T-helper 2 cell treated with Interferon-gamma antibody and Interleukin-4, amounts not matched to agents 5 μg/mL and 100 μg/mL, for 36 hours (primary cell): Measurements from ENCODE around the gene NKX6-2.
"Not testable (repeated sequence)": the region's sequence is repeated elsewhere in the genome, so short reads cannot be mapped to it uniquely, and the experiment has no call there.

Experiments
- DNase-seq: peaks from one replicate; pipeline ENCODE4 v3.0.0; 2021; ENCODE audit warnings: low spot score
- H3K27ac Mint-ChIP-seq: one replicate; pipeline ENCODE4 v1.8.0; 2021; ENCODE audit warnings: mild to moderate bottlenecking, mixed read lengths
- H3K27me3 Mint-ChIP-seq: one replicate; pipeline ENCODE4 v1.8.0; 2021; ENCODE audit warnings: low read depth, mixed read lengths
- H3K36me3 Mint-ChIP-seq: one replicate; pipeline ENCODE4 v1.8.0; 2021; ENCODE audit warnings: low read depth, mixed read lengths
- H3K4me1 Mint-ChIP-seq: one replicate; pipeline ENCODE4 v1.8.0; 2021; ENCODE audit warnings: low read depth, mixed read lengths
- H3K4me3 Mint-ChIP-seq: one replicate; pipeline ENCODE4 v1.8.0; 2022; ENCODE audit warnings: mild to moderate bottlenecking, moderate library complexity, mixed read lengths
- H3K9me3 Mint-ChIP-seq: one replicate; pipeline ENCODE4 v1.8.0; 2021; ENCODE audit warnings: mixed read lengths

NKX6-2 gene

DNA sequence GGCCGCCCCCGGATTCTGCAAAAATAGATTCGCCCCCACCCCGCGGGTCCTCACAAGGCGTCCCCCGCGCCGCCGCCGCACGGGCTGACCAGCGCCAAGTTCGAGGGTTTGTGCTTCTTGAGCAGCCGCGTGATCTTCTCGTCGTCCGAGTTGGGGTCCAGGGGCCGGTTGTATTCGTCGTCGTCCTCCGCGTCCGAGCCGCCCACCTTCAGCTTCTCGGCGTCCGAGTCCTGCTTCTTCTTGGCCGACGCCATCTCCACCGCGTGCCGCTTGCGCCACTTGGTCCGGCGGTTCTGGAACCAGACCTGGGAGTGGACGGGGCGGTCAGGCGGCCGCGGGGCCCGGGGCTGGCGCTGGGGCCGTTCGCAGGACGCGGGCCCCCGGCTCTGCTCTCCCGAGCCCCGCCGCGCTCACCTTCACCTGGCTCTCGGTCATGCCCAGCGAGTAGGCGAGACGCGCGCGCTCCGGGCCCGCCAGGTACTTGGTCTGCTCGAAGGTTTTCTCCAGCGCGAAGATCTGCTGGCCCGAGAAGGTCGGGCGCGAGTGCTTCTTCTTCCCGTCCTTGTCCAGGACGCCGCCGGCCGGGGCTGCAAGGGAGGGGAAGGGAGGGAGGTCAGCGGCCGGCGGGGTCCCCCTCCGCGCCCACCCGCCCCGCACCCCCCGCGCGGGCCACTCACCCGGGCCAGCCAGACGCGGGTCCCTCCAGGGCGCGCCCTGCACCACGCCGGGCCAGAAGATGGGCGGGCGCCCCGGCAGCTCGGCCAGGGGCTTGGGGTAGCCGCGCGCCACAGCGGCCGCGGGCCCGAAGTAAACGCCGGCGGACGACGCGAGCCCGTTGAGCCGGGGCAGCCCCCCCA lies 853 bp downstream of the NKX6-2 start:
- Mint-ChIP-seq H3K4me1 (no peaks in the 10 kb centered on the region), H3K27ac (no peak overlapping the region), H3K36me3 (peaks cover 7% of the 10 kb centered on the region), H3K4me3 (no peak overlapping the region), H3K27me3 (peaks cover 25% of the 10 kb centered on the region), H3K9me3 (no peaks in the 10 kb centered on the region)
- no peak for DNase-seq

DNA sequence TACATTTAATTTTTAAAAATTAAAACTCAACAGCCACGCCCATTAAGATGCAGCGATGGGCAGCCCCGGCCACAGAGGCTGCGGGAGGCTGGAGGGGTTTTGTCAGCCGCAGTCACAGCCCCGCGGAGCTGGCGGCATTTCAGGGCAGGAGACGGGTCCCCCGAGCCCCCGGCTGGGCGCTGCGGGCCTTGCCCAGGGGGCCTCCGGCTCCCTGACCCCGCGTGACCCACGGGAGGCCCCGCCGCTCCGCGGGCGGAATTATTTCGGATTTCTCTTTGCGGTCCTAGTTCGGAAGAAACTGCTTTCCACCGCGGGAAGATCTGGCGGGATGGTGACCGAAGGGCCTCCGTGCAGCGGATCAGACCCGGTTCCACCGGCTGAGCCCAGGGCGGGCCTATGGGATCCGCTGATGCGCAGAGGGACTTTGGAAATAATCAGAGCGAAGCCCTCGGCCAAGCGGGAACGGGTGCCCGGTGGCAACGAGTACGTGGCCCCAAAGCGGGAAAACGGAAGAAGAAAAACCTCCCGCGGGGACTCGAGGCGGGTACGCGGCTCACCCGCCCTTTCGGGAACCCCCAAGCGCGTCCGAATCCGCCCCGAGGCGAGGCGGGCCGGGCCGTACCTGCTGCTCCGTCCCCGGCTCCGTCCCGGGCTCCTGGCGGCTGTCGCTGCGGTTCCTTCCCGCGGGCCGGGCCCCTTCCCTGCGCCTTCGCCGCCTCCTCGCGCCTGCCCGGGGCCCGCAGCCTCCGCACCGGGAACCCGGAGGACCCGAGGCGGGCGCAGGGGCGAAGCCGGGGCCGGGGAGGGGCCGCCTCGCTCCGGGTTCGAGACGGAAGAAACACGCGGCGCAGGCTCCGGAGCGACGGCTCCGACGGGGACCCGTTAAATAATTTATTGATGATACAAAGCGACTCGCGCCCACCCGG lies 1.7 kb downstream of the NKX6-2 start:
- H3K27ac Mint-ChIP-seq = no peak overlapping the region
- H3K4me3 Mint-ChIP-seq = no peak overlapping the region
- DNase-seq = no peak
- H3K36me3 Mint-ChIP-seq = peaks cover 7% of the 10 kb centered on the region
- H3K4me1 Mint-ChIP-seq = no peaks in the 10 kb centered on the region
- H3K9me3 Mint-ChIP-seq = no peaks in the 10 kb centered on the region
- peaks cover 21% of the 10 kb centered on the region for H3K27me3 Mint-ChIP-seq

DNA sequence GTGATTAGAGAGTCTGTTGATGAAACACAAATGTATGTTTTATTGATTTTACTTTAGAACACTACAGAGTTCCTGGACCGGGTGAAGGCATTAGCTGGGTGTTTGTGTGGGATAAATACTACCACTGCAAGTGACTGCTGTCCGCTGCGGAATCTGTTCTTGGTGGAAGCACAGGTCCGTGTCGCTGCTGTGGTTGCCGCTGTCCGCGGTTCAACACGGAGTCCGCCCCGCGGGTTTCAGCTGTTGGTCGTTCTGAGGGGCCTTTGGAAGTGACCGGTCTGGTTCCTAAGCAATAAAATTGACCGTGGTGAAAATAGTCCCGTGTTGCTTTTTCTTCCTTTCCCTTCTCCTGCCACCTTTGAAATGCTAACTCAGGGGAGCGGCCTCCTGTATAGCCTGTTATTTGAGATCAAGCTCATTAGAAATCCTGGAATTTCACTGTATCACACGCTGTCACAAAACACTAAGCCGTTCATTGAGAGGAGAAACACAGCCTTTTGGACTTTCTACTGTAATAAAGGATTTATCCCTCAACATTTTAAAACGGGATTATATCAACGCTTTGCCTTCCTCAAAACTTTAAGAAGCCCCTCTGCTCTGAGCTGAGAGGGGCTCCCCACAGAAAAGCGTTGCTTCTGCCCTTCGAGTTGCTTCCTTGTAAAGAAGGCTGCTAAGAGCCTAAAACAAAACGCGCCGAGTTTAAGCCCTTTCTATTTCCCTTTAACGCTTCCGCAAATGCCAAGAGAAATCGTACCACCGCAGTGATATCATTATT lies 2.6 kb downstream of the NKX6-2 start:
- Mint-ChIP-seq H3K36me3 (peaks cover 7% of the 10 kb centered on the region), H3K27me3 (peaks cover 18% of the 10 kb centered on the region), H3K9me3 (no peaks in the 10 kb centered on the region), H3K4me3 (no peak overlapping the region), H3K27ac (no peak overlapping the region), H3K4me1 (no peaks in the 10 kb centered on the region)
- DNase-seq = no peak

DNA sequence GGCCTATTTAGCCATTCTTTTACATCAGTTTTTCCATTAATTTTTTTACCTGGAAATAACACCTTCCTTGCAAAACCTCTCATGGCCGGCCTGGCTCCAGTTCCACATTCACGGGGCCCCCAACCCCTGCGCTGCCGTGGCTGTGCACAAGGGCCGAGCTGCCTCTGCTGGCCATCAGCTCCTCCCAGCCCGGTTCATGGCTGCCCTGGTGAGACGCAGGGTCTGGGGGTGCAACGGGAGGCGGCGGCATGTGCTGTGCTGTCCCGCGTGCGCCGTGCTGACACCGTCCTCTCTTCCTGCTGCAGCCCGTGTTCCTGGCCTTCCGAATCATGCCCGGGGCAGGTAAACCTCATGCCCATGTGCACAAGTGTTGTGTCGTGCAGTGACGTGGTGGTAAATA lies 4.4 kb downstream of the NKX6-2 start:
- no peak overlapping the region for H3K27ac Mint-ChIP-seq
- no peak overlapping the region for H3K4me3 Mint-ChIP-seq

DNA sequence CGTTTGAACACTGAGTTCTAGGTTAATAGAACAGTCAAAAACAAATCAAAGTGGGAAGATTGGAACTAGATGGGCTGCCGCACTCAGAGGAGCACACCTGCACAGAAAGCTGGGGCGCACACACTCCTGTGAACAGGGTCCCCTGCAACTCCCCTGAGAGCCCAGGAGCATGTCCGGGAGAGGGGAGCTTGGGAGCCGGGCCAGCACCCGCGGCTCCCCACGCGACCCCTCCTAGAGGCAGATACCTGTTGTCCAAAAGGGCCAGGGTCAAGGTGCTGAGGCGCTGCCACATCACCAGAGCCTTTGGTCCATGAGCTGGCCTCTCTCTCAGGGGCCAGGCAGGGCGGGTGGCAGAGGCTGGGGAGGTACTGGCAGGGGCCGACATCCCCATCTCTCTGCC lies 5.6 kb downstream of the NKX6-2 start:
- Mint-ChIP-seq H3K4me1 (no peaks in the 10 kb centered on the region), H3K4me3 (no peak overlapping the region), H3K27ac (no peak overlapping the region), H3K36me3 (peaks cover 7% of the 10 kb centered on the region), H3K27me3 (peaks cover 15% of the 10 kb centered on the region), H3K9me3 (no peaks in the 10 kb centered on the region)
- no peak for DNase-seq

More for the DNA sequence above, 4.4 kb downstream of the NKX6-2 start:
- H3K36me3 Mint-ChIP-seq = peaks cover 7% of the 10 kb centered on the region
- H3K27me3 Mint-ChIP-seq = peaks cover 17% of the 10 kb centered on the region
- DNase-seq = no peak
- H3K4me1 Mint-ChIP-seq = no peaks in the 10 kb centered on the region
- no peaks in the 10 kb centered on the region for H3K9me3 Mint-ChIP-seq

DNA sequence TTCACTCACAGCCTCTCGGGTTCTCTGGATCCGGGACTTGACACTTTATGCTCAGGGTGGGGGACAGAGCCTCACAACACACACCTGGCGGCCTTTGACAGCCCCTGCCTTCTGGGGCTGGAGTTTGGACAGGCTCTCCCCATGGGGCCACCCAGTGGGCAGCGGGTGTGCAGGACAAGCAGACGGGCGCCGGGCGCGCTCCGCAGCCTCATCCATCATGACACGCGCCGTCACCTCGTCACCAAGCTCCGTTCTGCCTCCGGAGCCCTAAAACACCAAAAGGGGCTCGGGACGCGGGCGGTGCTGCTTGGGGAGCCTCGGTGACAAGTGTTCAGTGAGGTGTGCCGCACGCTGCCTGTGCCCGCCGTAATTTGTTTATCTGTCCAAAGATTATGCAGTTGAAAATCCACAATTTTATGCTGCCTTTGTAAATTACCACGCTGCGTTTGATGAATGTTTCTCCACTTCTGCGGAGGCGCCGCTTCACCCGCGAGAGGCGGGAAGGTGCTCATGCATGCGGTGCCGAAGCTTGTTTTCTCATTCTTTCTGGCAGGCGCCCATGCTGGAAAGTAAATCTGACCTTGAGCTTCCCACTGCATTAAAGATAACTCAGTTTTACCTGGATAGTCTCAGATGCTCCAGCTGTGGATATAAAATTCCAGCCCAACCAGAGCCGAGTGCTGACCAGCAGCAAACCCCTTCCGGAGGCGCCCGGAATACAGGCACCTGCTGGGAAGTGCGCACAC lies 6.2 kb downstream of the NKX6-2 start:
- peaks cover 7% of the 10 kb centered on the region for H3K36me3 Mint-ChIP-seq
- no peak overlapping the region for H3K4me3 Mint-ChIP-seq
- no peak for DNase-seq
- no peaks in the 10 kb centered on the region for H3K9me3 Mint-ChIP-seq
- no peak overlapping the region for H3K27ac Mint-ChIP-seq
- H3K4me1 Mint-ChIP-seq = no peaks in the 10 kb centered on the region
- H3K27me3 Mint-ChIP-seq = peaks cover 15% of the 10 kb centered on the region

DNA sequence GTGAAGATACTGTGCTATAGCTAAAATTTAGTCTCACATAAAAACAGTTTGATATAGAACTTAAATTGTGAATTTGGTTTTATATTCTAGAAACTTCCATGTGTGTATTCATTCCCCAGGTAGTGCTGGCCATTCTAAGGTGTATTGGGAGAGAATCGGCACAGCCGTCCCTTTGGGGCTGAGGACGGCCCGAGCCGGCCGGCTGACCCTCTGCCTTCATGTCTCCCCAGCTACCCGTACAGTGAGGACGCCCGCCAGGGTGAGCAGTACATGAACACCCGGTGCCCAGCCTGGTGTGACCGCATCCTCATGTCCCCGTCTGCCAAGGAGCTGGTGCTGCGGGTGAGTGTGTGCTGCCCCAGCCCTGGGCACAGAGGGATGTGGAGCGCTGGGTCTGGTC lies 8.5 kb downstream of the NKX6-2 start:
- Mint-ChIP-seq H3K9me3 (no peaks in the 10 kb centered on the region), H3K4me3 (no peak overlapping the region), H3K36me3 (peaks cover 4% of the 10 kb centered on the region), H3K27me3 (no peaks in the 10 kb centered on the region), H3K27ac (no peak overlapping the region), H3K4me1 (no peaks in the 10 kb centered on the region)
- no peak for DNase-seq

DNA sequence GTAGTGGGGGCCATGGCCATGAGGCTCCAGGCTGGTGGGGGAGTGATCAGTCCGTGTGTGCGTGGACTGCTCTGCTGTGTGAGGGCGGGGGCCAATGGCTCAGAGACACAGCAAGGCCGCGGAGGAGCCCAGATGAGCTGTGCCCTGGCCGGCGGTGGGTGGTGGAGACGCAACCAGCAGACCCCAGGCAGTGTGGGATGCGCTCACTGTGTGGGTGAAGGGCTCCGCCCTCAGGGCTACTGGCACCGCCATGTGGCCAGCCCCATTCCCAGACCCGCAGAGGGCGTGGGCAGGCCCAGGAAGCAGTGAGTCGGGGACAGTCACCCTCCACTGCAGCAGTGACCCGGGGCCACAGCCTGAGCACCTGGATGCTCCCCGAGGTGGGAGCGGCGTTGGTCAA lies 9.1 kb downstream of the NKX6-2 start:
- no peak for DNase-seq
- Mint-ChIP-seq H3K27me3 (no peaks in the 10 kb centered on the region), H3K9me3 (no peaks in the 10 kb centered on the region), H3K4me1 (no peaks in the 10 kb centered on the region), H3K36me3 (peaks cover 4% of the 10 kb centered on the region), H3K4me3 (no peak overlapping the region), H3K27ac (no peak overlapping the region)

DNA sequence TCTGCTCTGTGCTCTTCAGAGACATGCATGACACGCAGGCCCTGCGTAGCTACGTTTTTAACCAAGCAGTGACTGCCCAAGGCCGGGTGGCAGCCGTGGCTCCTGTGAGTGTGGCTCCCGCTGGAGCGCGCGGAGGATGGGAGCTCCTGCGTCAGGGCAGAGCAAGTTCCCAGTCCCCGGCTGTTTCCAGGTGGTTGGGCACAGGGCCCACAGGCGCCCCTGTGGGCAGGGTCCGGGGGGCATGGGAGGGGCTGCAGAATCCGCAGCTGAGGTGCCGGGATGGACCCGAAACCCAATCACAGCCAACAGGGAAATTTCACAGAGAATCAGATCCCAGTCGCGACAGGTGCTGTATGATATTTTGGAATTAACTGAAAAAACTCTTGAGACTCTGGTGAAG lies 9.8 kb downstream of the NKX6-2 start:
- DNase-seq = no peak
- Mint-ChIP-seq H3K36me3 (peaks cover 2% of the 10 kb centered on the region), H3K9me3 (no peaks in the 10 kb centered on the region), H3K27ac (no peak overlapping the region), H3K4me3 (no peak overlapping the region), H3K27me3 (no peaks in the 10 kb centered on the region), H3K4me1 (no peaks in the 10 kb centered on the region)

DNA sequence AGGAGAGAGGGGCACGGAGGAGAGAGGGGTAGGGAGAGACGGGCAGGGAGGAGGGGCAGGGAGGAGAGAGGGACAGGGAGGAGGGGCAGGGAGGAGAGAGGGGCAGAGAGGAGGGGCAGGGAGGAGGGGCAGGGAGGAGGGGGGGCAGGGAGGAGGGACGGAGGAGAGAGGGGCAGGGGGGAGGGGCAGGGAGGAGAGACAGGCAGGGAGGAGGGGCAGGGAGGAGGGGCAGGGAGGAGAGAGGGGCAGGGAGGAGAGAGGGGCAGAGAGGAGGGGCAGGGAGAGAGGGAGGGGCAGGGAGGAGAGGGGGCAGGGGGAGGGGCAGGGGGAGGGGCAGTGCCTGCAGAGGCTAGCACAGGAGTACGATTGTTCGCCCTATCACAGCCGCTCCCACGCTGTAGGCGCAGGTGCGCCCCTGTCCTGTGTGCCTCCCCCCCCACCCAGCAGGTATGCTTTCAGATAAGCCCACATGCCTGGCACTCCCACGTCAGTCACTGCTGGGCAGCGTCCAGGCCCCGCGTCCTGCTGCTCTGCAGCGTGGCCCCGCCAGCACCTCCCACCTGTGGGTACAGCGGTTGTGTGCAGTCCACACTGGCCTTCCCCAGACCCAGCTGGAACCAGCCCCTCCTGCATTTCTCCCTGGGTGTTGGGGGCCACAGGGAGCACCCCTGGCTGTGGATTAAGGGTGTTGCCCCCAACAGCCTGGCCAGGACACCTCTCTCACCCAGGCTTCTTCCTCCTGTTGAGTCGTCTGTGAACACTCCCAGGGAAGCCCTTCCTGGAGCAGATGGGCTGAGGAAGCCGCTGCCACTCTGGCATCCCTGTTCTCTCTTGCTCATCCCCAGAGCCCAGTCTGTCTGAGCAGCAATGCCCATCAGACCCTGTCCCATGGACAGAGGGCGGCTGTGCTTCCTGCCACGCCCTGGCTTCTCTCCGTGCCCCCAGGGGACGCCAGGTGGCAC lies 10.8 kb downstream of the NKX6-2 start:
- Mint-ChIP-seq H3K36me3 (peaks cover 3% of the 10 kb centered on the region), H3K4me1 (no peaks in the 10 kb centered on the region)
- DNase-seq = no peak

DNA sequence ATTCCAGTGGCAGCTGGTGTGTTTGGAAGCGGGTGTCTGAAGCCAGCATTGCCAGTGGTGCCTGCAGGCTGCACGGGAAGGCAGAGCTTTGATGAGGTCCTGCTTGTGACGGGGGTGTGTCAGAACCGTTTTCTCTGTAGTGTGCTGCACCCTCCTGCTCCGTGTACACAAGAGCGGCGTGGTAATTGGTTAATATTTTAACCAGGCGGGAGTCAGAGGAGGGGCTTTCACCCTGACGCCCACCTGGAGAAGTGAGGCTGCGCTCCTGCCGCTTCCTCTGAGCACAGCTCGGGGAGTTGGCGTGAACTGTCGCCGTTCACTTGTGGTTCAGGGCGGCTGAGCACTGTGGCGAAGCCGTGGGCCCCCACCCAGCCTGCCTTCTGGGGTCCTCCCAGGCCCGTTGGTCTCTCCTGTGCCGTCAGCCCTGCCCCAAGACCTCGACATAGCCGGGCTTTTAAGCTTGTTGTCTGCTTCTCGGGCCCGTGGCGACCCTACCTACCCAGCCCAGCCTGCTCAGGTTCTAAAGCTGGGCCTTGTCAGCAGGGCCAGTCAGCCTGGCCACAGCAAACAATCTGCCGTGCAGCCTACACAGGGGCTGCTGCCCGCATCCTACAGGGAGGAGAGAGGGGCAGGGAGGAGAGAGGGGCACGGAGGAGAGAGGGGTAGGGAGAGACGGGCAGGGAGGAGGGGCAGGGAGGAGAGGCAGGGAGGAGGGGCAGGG lies 11.6 kb downstream of the NKX6-2 start:
- Mint-ChIP-seq H3K27ac (no peak overlapping the region), H3K9me3 (no peaks in the 10 kb centered on the region), H3K4me1 (no peaks in the 10 kb centered on the region), H3K36me3 (peaks cover 3% of the 10 kb centered on the region), H3K4me3 (no peak overlapping the region), H3K27me3 (no peaks in the 10 kb centered on the region)
- DNase-seq = no peak

More for the DNA sequence above, 10.8 kb downstream of the NKX6-2 start:
- Mint-ChIP-seq H3K27me3 (no peaks in the 10 kb centered on the region), H3K9me3 (no peaks in the 10 kb centered on the region), H3K27ac (no peak overlapping the region), H3K4me3 (no peak overlapping the region)

DNA sequence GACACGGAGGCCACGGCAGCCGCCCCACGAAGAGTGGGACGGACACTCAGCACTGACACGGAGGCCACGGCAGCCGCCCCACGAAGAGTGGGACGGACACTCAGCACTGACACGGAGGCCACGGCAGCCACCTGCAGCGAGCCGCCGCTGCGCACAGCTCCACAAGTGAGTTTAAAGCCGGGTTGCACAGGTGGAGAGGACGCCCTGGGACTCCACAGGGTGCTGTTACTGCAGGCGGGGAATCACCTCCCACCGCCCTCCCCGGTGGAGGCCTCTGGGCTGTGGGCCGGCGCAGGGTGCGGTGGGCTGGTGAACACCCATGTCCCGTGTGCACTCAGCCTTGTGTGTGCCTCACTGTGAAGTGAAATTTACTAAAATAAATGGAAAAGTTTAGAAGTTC lies 13.1 kb downstream of the NKX6-2 start:
- not testable (repeated sequence) for H3K9me3 Mint-ChIP-seq, H3K4me1 Mint-ChIP-seq, H3K27me3 Mint-ChIP-seq, H3K27ac Mint-ChIP-seq, H3K4me3 Mint-ChIP-seq, DNase-seq, H3K36me3 Mint-ChIP-seq
